Progenitor cell of endocrine pancreas (in vitro differentiated cells): Measurements from ENCODE around the gene ZFX. TPM values are rescaled to one million over a fixed set of nuclear protein-coding genes. Genes with fewer than 3 reads are reported as not detected.
A peak's percentile ranks its signal among the peaks of the same experiment; 100 is the strongest.

Experiments
- DNase-seq: peaks from one replicate; pipeline ENCODE4 v3.0.0; 2021; ENCODE audit warnings: low spot score; ENCODE audit not compliant: unreplicated experiment
- H3K27ac Mint-ChIP-seq: 2 replicates; pipeline ENCODE4 v1.8.0; 2021; ENCODE audit warnings: mild to moderate bottlenecking, moderate library complexity, mixed read lengths
- H3K27me3 Mint-ChIP-seq: 2 replicates; pipeline ENCODE4 v1.8.0; 2021; ENCODE audit warnings: mixed read lengths
- H3K36me3 Mint-ChIP-seq: 2 replicates; pipeline ENCODE4 v1.8.0; 2022; ENCODE audit warnings: mixed read lengths; ENCODE audit not compliant: insufficient read depth
- H3K4me1 Mint-ChIP-seq: 2 replicates; pipeline ENCODE4 v1.8.0; 2021; ENCODE audit warnings: low read depth, mixed read lengths
- H3K4me3 Mint-ChIP-seq: 2 replicates; pipeline ENCODE4 v1.8.0; 2021; ENCODE audit warnings: low read depth, mild to moderate bottlenecking, moderate library complexity, mixed read lengths
- H3K9me3 Mint-ChIP-seq: 2 replicates; pipeline ENCODE4 v1.8.0; 2021; ENCODE audit warnings: low read depth, mixed read lengths
- CTCF ChIP-seq: fragments of 200-600 bp; sonication (generic); IDR thresholded peaks from one replicate; pipeline ENCODE4 v1.5.0; 2021; ENCODE audit warnings: antibody characterized with exemption, mild to moderate bottlenecking; ENCODE audit not compliant: unreplicated experiment
- total RNA-seq: library from RNA; stranded (reverse); gene quantifications from 2 replicates; pipeline ENCODE4 v1.2.1, GENCODE V29; 2021

ZFX gene
- total RNA-seq, 1 donor from 2014 or later = 113 TPM

DNA sequence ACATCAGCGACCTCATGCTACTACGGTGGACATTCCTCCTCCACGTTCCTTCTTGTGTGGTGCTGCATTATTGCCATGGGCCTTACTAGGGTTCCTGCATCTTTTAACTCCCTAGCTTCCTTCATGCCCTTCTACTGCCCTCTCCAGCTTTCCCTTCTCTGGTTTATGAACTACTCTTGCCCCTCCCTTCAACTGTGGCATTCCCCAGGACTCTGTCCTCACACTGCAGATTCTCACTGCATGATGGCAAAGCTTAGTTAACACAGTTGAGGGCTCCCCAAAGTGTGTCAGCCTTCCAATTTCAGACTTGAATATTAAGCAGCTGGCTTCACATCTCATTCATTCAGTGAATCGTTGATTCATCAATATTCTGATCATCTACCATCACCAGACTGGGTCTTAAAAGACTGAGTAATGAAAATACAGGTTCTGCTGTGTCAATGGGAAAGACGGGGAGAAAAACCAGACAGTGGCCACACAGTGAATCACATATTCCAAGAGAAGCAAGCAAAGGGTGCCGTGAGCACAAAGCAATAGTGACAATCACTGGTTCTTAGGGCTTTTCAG, 53.0 kb downstream of the ZFX start:
- no peak for TF ChIP-seq CTCF
- no peak for DNase-seq
- no peak overlapping the region for H3K27ac Mint-ChIP-seq
- H3K27me3 Mint-ChIP-seq = no peaks in the 10 kb centered on the region
- H3K4me1 Mint-ChIP-seq = peaks cover 27% of the 10 kb centered on the region
- no peaks in the 10 kb centered on the region for H3K9me3 Mint-ChIP-seq
- peaks cover 11% of the 10 kb centered on the region for H3K36me3 Mint-ChIP-seq
- H3K4me3 Mint-ChIP-seq = no peak overlapping the region

- TF ChIP-seq CTCF = no peak
- Mint-ChIP-seq H3K4me3 (no peak overlapping the region), H3K4me1 (peaks cover 27% of the 10 kb centered on the region), H3K9me3 (no peaks in the 10 kb centered on the region), H3K27ac (peak overlapping the region; percentile 71), H3K36me3 (peaks cover 15% of the 10 kb centered on the region), H3K27me3 (no peaks in the 10 kb centered on the region)
- DNase-seq = no peak
These were observed 53.7 kb downstream of the ZFX start for GRCh38 chrX:24203072-24203808.

- Mint-ChIP-seq H3K36me3 (peaks cover 15% of the 10 kb centered on the region), H3K27ac (no peak overlapping the region), H3K4me3 (no peak overlapping the region), H3K9me3 (no peaks in the 10 kb centered on the region), H3K4me1 (peaks cover 27% of the 10 kb centered on the region), H3K27me3 (no peaks in the 10 kb centered on the region)
- DNase-seq = no peak
- no peak for TF ChIP-seq CTCF
These were observed 54.8 kb downstream of the ZFX start for GRCh38 chrX:24204331-24204730.

DNA sequence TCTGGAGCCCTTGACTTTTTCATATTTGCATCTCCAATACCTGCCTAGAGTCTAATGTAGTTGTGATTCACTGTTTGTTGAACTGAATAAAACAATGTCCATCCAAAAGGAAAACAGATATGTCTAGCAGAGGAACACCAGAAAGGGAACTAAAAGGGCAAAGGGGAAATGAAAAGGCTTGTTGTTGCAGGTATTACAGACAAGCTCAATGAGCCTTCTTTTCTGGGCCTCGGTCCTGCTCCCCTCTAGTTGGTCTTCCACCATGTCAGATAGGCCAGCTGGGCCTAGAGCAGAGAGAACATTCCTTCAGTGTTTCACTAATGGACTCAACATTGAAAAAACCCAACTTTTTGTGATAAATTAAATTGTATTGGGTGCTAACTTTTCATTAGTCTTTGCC, 55.4 kb downstream of the ZFX start:
- Mint-ChIP-seq H3K27ac (peak overlapping the region; percentile 21), H3K27me3 (no peaks in the 10 kb centered on the region), H3K36me3 (peaks cover 16% of the 10 kb centered on the region), H3K9me3 (no peaks in the 10 kb centered on the region), H3K4me1 (peaks cover 25% of the 10 kb centered on the region), H3K4me3 (no peak overlapping the region)
- TF ChIP-seq CTCF = no peak
- DNase-seq = no peak

- no peak for DNase-seq
- H3K27me3 Mint-ChIP-seq = no peaks in the 10 kb centered on the region
- peaks cover 10% of the 10 kb centered on the region for H3K4me1 Mint-ChIP-seq
- H3K36me3 Mint-ChIP-seq = peaks cover 24% of the 10 kb centered on the region
- H3K27ac Mint-ChIP-seq = no peak overlapping the region
- no peak overlapping the region for H3K4me3 Mint-ChIP-seq
- H3K9me3 Mint-ChIP-seq = no peaks in the 10 kb centered on the region
- TF ChIP-seq CTCF = no peak
These were observed 58.3 kb downstream of the ZFX start for GRCh38 chrX:24207826-24208225.
